ENCODE measurements around the gene SLC39A11.

SLC39A11 gene

GRCh38 chr17:73011016-73011486, 81.4 kb downstream of the SLC39A11 start:
- 0 out of 2 replicates have a peak, but pooled peaks have one; percentile 23 for TF ChIP-seq TCF4 (CRISPR knock-in tag; IDR thresholded peaks at IDR 0.05; ENCODE audit: borderline replicate concordance)
- no peak for TF ChIP-seq ZNF565 (CRISPR knock-in tag; conservative IDR thresholded peaks at IDR 0.05; ENCODE audit: low read depth)
- no peak for ATAC-seq

- TF ChIP-seq OSR1 (CRISPR knock-in tag; IDR thresholded peaks at IDR 0.05) (no peak), PATZ1 (CRISPR knock-in tag; IDR thresholded peaks at IDR 0.05; ENCODE audit: borderline replicate concordance) (no peak), ZC3H10 (CRISPR knock-in tag; IDR thresholded peaks at IDR 0.05) (no peak), ZNF565 (CRISPR knock-in tag; conservative IDR thresholded peaks at IDR 0.05; ENCODE audit: low read depth) (no peak)
- ATAC-seq = no peak
These were observed 82.1 kb downstream of the SLC39A11 start for GRCh38 chr17:73010414-73010813.

- no peak for ATAC-seq
- TF ChIP-seq CSDC2 (CRISPR knock-in tag; IDR thresholded peaks at IDR 0.05) (no peak), GLIS3 (CRISPR knock-in tag; IDR thresholded peaks at IDR 0.05) (no peak), PATZ1 (CRISPR knock-in tag; IDR thresholded peaks at IDR 0.05; ENCODE audit: borderline replicate concordance) (no peak), TCF4 (CRISPR knock-in tag; IDR thresholded peaks at IDR 0.05; ENCODE audit: borderline replicate concordance) (no peak), ESRRG (CRISPR knock-in tag; IDR thresholded peaks at IDR 0.05) (no peak), CREB5 (CRISPR knock-in tag; IDR thresholded peaks at IDR 0.05; ENCODE audit: low read depth) (no peak), CSRNP3 (CRISPR knock-in tag; IDR thresholded peaks at IDR 0.05) (no peak), ZNF8 (CRISPR knock-in tag; IDR thresholded peaks at IDR 0.05) (no peak), ISL1 (CRISPR knock-in tag; IDR thresholded peaks at IDR 0.05) (no peak), RARB (CRISPR knock-in tag; IDR thresholded peaks at IDR 0.05) (no peak), PPARA (CRISPR knock-in tag; IDR thresholded peaks at IDR 0.05; ENCODE audit: borderline replicate concordance) (no peak)
These were observed 85.1 kb downstream of the SLC39A11 start for GRCh38 chr17:73007407-73007806.

GRCh38 chr17:73005360-73005759, 87.1 kb downstream of the SLC39A11 start:
- TF ChIP-seq OSR1 (CRISPR knock-in tag; IDR thresholded peaks at IDR 0.05) (no peak), ZNF70 (CRISPR knock-in tag; IDR thresholded peaks at IDR 0.05) (no peak), PPARA (CRISPR knock-in tag; IDR thresholded peaks at IDR 0.05; ENCODE audit: borderline replicate concordance) (no peak)
- ATAC-seq = no peak

- ATAC-seq = no peak
These were observed 89.0 kb downstream of the SLC39A11 start for GRCh38 chr17:73003487-73003886.

More at GRCh38 chr17:73003487-73003886, 89.0 kb downstream of the SLC39A11 start:
- TF ChIP-seq RARB (CRISPR knock-in tag; IDR thresholded peaks at IDR 0.05) = no peak
- no peak for TF ChIP-seq OSR1 (CRISPR knock-in tag; IDR thresholded peaks at IDR 0.05)
- no peak for TF ChIP-seq GLIS3 (CRISPR knock-in tag; IDR thresholded peaks at IDR 0.05)
- TF ChIP-seq CSDC2 (CRISPR knock-in tag; IDR thresholded peaks at IDR 0.05) = no peak
- no peak for TF ChIP-seq CREB5 (CRISPR knock-in tag; IDR thresholded peaks at IDR 0.05; ENCODE audit: low read depth)
- TF ChIP-seq PPARA (CRISPR knock-in tag; IDR thresholded peaks at IDR 0.05; ENCODE audit: borderline replicate concordance) = no peak
- TF ChIP-seq TCF4 (CRISPR knock-in tag; IDR thresholded peaks at IDR 0.05; ENCODE audit: borderline replicate concordance) = no peak
- TF ChIP-seq CSRNP3 (CRISPR knock-in tag; IDR thresholded peaks at IDR 0.05) = no peak
- TF ChIP-seq BACH2 (CRISPR knock-in tag; IDR thresholded peaks at IDR 0.05; ENCODE audit: borderline replicate concordance) = no peak
- TF ChIP-seq TOX (CRISPR knock-in tag; IDR thresholded peaks at IDR 0.05; ENCODE audit: borderline replicate concordance) = no peak
- no peak for TF ChIP-seq SNAI2 (CRISPR knock-in tag; IDR thresholded peaks at IDR 0.05)

Measured in SK-N-SH treated with all-trans-retinoic acid at 6 μM for 48 hours (cell line).